Endothelial cell (in vitro differentiated cells): ENCODE results near the gene TMEM35B. TPM values are rescaled to one million over a fixed set of nuclear protein-coding genes. Genes with fewer than 3 reads are reported as not detected.
"Not testable (repeated sequence)": the region's sequence is repeated elsewhere in the genome, so short reads cannot be mapped to it uniquely, and the experiment has no call there.

Experiments used
- DNase-seq: peaks from one replicate; pipeline ENCODE4 v3.0.0; 2021; ENCODE audit warnings: low spot score
- H3K27ac Mint-ChIP-seq: one replicate; pipeline ENCODE4 v1.8.0; 2021; ENCODE audit warnings: mixed read lengths, inconsistent platforms; ENCODE audit not compliant: unreplicated experiment
- H3K27me3 Mint-ChIP-seq: one replicate; pipeline ENCODE4 v1.8.0; 2021; ENCODE audit warnings: mild to moderate bottlenecking, moderate library complexity, mixed read lengths, inconsistent platforms; ENCODE audit not compliant: unreplicated experiment
- H3K36me3 Mint-ChIP-seq: one replicate; pipeline ENCODE4 v1.8.0; 2021; ENCODE audit warnings: mild to moderate bottlenecking, low read depth, mixed read lengths, inconsistent platforms; ENCODE audit not compliant: unreplicated experiment
- H3K4me1 Mint-ChIP-seq: one replicate; pipeline ENCODE4 v1.8.0; 2021; ENCODE audit warnings: mild to moderate bottlenecking, mixed read lengths, inconsistent platforms; ENCODE audit not compliant: unreplicated experiment
- H3K4me3 Mint-ChIP-seq: one replicate; pipeline ENCODE4 v1.8.0; 2021; ENCODE audit warnings: mild to moderate bottlenecking, mixed read lengths, inconsistent platforms; ENCODE audit not compliant: unreplicated experiment
- H3K9me3 Mint-ChIP-seq: one replicate; pipeline ENCODE4 v1.8.0; 2021; ENCODE audit warnings: mixed read lengths, inconsistent platforms; ENCODE audit not compliant: unreplicated experiment
- CTCF ChIP-seq: fragments of 200-600 bp; sonication (generic); IDR thresholded peaks from one replicate; pipeline ENCODE4 v1.5.0; 2021; ENCODE audit warnings: antibody characterized with exemption; ENCODE audit not compliant: unreplicated experiment
- total RNA-seq: library from RNA; stranded (reverse); fragmentation: NEBNext Ultra II Directional; extraction: Animal tissue kit (Norgen Biotek cat#: 25700); gene quantifications from one replicate; pipeline ENCODE4 v1.2.1, GENCODE V29; 2021; ENCODE audit not compliant: unreplicated experiment

TMEM35B gene
- total RNA-seq, 1 donor from 2014 or later, result 18.9 TPM

- no peak overlapping the region for H3K27ac Mint-ChIP-seq
- no peaks in the 10 kb centered on the region for H3K27me3 Mint-ChIP-seq
- no peak overlapping the region for H3K4me3 Mint-ChIP-seq
- peaks cover 6% of the 10 kb centered on the region for H3K36me3 Mint-ChIP-seq
- no peak for TF ChIP-seq CTCF
- no peak for DNase-seq
- H3K9me3 Mint-ChIP-seq, result no peaks in the 10 kb centered on the region
- H3K4me1 Mint-ChIP-seq, result no peaks in the 10 kb centered on the region
Observed at GRCh38 chr1:34974626-34975025, 10.5 kb downstream of the TMEM35B start.

DNA sequence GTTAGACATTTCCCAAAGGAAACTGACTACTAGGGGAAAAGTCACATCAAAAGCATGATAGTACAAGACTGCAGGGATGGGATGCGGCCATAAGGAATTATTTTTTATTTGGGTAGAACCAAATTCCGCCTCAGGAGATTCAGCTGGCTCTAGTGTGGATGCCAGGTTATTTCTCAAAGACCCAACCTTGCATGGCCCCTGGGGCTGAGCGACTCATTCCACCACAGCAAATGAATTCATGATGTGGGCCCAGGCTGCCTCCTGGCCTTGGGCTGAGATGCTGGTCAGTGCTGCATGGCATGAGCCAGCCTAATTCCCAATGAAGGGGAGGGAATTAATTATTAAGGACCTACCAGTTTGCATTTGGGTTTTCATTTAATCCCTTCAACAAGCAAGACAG, 11.8 kb downstream of the TMEM35B start:
- Mint-ChIP-seq H3K36me3 (peaks cover 6% of the 10 kb centered on the region), H3K4me1 (no peaks in the 10 kb centered on the region), H3K9me3 (no peaks in the 10 kb centered on the region), H3K27ac (no peak overlapping the region), H3K4me3 (no peak overlapping the region), H3K27me3 (no peaks in the 10 kb centered on the region)
- no peak for DNase-seq
- TF ChIP-seq CTCF, result no peak

GRCh38 chr1:34970829-34971228, 14.3 kb downstream of the TMEM35B start:
- Mint-ChIP-seq H3K36me3 (peaks cover 4% of the 10 kb centered on the region), H3K27me3 (no peaks in the 10 kb centered on the region), H3K9me3 (no peaks in the 10 kb centered on the region), H3K4me1 (no peaks in the 10 kb centered on the region), H3K27ac (no peak overlapping the region), H3K4me3 (no peak overlapping the region)
- no peak for DNase-seq
- TF ChIP-seq CTCF, result no peak

GRCh38 chr1:34970220-34970735, 14.9 kb downstream of the TMEM35B start:
- H3K36me3 Mint-ChIP-seq, result no peaks in the 10 kb centered on the region
- H3K9me3 Mint-ChIP-seq, result no peaks in the 10 kb centered on the region
- H3K4me3 Mint-ChIP-seq, result no peak overlapping the region
- no peak for TF ChIP-seq CTCF
- no peaks in the 10 kb centered on the region for H3K4me1 Mint-ChIP-seq
- H3K27ac Mint-ChIP-seq, result no peak overlapping the region
- DNase-seq, result no peak
- no peaks in the 10 kb centered on the region for H3K27me3 Mint-ChIP-seq

DNA sequence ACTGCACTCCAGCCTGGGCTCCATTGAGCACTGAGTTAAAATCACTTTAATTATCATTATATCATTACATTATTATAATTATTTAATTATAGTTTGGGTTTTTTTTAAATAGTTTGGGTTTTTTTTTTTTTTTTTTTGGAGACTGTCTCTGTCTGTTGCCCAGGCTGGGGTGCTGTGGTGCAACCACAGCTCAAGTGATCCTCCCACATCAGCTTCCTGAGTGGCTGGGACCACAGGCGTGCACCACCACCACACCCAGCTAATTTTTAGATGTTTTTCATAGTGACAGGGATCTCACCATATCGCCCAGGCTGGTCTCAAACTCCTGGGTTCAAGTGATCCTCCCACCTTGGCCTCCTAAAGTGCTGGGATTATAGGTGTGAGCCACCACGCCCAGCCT, 16.9 kb downstream of the TMEM35B start:
- H3K36me3 Mint-ChIP-seq, result not testable (repeated sequence)

DNA sequence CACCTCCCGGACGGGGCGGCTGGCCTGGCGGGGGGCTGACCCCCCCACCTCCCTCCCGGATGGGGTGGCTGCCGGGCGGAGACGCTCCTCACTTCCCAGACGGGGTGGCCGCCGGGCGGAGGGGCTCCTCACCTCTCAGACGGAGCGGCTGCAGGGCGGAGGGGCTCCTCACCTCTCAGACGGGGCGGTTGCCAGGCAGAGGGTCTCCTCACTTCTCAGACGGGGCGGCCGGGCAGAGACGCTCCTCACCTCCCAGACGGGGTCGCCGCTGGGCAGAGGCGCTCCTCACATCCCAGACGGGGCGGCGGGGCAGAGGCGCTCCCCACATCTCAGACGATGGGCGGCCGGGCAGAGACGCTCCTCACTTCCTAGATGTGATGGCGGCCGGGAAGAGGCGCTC, 17.5 kb downstream of the TMEM35B start:
- not testable (repeated sequence) for H3K9me3 Mint-ChIP-seq, H3K4me3 Mint-ChIP-seq, H3K36me3 Mint-ChIP-seq, DNase-seq, H3K4me1 Mint-ChIP-seq, H3K27me3 Mint-ChIP-seq, H3K27ac Mint-ChIP-seq

More for the DNA sequence above, 16.9 kb downstream of the TMEM35B start:
- H3K4me3 Mint-ChIP-seq, H3K27me3 Mint-ChIP-seq, H3K9me3 Mint-ChIP-seq, H3K4me1 Mint-ChIP-seq, DNase-seq, H3K27ac Mint-ChIP-seq: not testable (repeated sequence)
